NCI-H345 (cell line): Measurements from ENCODE around the gene ITSN1.
"Not testable (repeated sequence)": the region's sequence is repeated elsewhere in the genome, so short reads cannot be mapped to it uniquely, and the experiment has no call there.

ENCODE experiments used
- DNase-seq: peaks from one replicate; lab custom pipeline; 2025; lab: John Stamatoyannopoulos, UW

ITSN1 gene

DNA sequence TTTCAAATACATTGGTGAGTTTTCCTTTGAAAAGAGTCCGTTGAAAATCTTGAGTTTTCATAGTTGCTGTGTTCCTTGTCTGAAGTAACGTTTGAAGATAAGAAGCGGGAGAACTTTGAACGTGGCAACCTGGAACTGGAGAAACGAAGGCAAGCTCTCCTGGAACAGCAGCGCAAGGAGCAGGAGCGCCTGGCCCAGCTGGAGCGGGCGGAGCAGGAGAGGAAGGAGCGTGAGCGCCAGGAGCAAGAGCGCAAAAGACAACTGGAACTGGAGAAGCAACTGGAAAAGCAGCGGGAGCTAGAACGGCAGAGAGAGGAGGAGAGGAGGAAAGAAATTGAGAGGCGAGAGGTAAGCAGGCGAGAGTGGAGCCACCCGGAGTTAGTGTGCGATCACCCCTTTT is 129.7 kb downstream of the ITSN1 start:
- no peak for DNase-seq

DNA sequence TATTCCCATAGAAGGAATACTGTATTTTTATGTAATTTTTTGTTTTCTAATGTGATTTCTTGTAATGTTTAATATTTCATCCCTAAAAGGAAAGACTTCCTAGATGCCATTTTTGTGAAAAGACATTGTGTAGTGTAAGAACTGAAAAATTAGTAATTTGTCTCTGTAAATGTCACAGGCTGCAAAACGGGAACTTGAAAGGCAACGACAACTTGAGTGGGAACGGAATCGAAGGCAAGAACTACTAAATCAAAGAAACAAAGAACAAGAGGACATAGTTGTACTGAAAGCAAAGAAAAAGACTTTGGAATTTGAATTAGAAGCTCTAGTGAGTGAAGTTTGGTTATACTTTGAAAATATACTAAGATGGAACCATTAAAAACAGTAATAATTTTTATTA is 132.2 kb downstream of the ITSN1 start:
- DNase-seq: no peak

DNA sequence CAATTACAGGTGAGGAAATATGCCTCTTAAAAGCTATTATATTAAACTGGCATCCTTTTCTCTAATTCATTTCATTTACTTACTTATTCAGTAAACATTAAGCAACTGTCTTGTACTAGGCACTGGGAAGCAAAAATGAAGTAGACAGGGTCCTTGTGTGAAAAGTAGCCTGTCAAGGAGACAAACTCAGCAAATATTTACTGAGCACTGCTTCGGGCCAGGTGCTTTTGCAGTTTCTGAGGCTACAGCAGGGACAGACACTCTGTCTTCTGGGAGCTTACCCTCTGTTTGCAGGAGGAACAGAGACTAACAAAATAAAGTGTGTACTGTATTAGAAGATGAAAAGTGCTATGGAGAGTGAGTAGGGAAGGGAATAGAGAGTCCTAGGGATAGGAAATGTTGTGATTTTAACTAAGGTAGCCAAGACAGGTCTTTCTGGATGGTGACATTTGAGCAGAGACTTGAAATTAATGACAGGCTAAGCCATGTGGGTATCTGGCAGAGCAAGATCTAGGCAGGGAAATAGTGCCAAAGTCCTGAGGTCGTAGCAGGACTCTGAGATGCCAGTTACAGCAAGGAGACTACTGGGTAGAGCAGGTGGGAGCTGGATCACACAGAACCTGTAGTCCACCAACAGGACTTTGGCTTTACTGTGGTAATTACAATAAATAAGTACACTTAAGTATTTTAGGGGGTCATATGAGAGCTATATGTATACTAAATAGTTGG is 133.0 kb downstream of the ITSN1 start:
- no peak for DNase-seq

DNA sequence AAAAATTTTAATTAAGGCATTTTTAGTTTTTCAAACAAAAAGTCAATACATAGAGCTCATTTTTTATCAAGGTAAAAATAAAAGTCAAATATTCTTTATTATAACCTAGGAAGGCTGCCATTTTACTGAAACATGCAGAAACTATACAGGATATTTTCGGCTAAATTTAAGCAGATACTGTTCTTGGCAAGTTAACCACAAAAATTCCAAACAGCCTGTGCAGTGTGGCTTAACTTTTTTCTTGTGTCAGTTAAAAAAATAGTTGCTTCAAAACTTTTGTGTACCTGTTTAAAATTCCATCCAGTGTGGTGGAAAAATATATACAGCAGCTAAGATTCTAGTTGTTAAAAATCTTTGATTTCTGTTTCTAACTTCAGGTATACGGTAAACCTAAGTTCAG is 138.3 kb downstream of the ITSN1 start:
- DNase-seq: no peak

DNA sequence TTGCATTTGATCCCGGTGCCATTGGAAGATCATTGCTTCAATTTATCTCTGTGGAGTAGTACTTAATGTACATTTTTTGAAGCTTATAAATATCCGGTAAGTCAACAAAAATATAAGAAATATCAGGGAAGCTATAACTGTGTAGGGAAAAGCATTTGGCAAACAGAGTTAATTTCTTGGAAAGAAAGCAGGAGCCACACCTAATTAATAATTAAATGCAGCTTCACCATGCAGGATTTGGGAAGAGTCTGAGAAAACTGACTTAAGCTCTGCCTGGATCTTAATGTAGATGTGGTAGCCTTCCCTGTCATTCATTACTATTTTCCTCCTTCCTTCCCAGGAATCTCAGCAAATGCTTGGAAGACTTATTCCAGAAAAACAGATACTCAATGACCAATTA is 138.8 kb downstream of the ITSN1 start:
- DNase-seq: no peak

DNA sequence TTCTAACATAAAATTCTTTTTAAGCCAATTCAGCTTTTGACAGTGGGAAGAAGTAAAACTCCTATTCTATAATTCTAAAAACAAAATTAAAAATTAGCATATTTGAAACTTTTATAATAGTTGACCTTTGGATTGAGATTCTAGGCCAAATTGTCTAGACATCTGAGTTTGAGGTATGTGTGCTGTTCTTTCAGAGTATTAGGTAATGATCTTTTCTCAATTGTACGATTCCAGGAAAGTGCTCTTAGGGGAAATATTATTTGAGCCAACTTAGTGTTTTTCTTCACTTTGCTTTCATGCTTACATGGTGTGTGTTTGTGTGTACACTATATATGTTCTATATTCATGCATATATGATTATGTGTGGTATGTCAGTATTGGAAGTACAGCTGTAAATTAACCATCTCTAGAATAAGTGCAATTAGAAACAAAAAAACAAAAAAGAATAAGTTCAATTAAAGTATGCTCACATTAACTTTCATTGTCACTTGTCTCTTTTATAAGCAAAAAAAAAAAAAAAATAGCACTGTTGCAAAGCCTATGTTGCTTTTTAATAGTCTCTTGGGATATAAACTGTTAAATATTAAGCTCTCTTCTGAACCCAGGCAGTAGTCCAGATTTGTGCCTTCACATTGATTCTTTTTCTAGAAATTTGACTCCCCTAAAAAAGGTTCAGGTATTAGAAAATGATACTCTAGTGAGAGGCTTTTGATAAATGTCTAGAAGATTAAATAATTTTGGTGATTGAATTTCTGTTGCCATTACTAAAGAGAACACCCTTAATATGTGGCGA is 141.1 kb downstream of the ITSN1 start:
- DNase-seq: no peak

DNA sequence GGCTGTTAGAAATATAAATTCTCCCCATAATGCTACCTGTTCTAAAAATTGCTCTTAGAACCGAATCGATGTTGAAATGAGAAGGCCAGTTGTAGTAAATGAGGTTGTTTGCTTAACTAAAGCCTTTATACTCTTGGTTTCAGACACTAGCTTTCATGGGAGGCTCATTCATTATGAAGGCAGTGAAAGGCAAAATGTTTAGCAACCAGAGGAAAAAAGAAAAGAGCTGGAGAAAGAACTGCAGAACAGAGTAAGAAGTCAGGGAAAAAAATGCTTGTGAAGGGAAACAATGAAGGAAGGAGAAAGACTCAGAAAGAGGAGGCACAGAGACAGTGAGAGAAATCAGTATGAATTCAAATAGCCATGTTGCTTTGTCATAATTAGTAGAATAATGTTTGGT is 145.1 kb downstream of the ITSN1 start:
- no peak for DNase-seq

DNA sequence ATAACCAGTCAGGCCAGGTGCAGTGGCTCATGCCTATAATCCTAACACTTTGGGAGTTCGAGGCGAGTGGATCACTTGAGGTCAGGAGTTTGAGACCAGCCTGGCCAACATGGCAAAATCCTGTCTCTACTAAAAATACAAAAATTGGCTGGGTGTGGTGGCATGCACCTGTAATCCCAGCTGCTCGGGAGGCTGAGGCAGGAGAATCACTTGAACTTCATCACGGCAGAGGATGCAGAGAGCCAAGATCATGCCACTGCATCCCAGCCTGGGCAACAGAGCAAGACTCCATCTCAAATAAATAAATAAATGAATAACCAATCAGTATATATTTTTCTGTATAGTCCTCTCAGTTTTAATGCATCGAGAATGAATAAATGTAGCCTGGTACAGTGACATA is 146.1 kb downstream of the ITSN1 start:
- DNase-seq: not testable (repeated sequence)

DNA sequence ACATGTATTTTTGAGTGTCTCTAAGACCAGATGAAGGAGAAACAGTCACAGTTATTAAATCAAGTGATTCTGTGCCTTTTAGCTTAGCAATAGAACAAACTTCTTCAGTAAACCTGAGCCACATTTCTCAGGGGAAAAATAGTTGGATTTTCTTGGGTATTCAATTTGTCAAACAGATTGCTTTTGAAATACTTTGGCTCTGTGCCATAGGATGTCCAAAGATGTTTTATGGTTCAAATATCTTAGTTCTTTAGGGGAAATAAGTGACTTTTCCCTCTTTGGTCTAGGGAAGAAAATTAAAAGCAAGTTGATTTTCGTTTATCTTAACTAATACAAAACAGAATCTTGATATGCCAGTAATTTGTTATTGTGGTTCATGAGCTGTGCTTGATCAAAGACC is 147.4 kb downstream of the ITSN1 start:
- no peak for DNase-seq

DNA sequence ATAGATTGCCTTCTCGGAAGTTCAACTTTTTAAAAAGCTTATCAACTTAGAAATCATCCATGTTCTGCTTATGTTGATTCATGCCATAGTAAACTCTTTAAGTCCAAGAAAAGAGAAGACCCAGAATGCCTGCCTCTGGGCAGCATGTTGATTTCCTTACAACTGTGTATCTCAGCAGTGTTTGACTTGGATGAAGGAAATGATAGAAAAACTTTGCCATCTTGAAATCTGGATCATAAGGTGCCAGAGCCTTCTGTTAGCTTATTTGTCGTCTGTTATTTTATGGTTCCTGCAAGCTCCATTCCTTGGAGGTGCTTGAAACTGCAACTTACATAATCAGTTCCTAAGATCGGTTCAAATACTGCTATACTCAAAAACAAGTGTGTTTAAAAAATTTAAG is 148.8 kb downstream of the ITSN1 start:
- no peak for DNase-seq

DNA sequence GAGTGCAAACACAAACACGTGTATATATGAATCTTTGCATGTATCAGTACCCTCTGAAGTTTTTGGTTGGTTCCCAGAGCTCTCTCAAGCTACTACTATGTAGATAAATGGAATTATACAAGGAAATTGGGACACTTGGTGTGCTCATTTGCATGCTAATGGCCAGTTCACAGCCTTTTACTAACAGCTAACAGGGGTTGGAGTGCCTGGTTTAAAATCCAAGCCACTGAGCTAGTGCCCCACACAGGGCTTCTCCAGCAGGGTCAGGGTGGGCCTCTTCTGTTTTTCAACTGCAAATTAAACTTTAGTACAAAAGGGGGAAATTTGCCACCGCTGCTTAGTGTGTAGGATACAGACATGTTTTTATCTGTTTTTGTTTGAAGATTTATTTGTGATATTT is 152.3 kb downstream of the ITSN1 start:
- DNase-seq: no peak

DNA sequence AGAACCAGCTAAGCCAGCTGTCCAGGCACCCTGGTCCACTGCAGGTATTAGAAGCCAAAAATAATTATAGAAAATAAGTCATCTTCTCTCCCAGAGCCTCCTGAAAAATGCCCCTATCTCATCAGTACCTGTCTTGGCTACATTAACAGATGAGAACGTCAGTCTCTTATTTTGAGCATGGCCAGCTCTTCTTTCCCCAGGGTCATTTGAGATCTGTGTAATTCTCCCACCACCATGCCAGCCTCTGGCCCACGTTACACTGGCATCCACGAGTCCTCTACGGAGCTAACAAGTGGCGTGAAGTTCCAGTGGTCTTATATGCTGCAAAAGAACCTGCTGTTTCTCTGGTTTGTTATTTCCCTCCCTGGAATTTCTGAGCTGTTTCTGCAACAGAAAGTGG is 155.3 kb downstream of the ITSN1 start:
- no peak for DNase-seq

DNA sequence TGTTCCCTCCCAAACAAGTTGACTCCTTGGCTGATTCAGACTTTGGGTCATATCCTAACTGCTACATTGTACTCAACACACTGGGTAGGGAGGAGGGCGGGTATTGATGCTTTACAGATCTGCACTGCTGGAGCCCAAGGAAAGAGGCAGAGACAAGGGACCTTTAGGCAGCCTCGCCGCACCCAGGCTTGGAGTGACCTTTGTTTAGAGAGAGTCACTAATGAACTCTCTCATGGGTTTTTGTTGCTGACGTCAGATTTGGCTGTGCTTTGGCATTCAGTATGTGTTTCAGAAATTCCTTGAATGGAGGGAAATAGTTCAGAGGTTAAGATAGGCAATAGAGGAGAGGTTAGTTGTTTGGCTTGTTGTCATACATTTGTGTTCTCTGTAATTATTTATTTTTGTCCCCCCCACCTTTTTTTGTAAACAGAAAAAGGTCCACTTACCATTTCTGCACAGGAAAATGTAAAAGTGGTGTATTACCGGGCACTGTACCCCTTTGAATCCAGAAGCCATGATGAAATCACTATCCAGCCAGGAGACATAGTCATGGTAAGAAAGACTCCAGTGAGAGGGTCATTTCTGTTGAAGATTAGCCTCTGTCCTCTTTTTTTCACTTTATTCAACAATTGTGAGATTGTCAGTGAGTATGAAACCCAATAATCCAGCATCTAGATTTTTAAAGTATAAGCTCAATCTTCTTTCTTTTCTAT is 157.2 kb downstream of the ITSN1 start:
- no peak for DNase-seq

DNA sequence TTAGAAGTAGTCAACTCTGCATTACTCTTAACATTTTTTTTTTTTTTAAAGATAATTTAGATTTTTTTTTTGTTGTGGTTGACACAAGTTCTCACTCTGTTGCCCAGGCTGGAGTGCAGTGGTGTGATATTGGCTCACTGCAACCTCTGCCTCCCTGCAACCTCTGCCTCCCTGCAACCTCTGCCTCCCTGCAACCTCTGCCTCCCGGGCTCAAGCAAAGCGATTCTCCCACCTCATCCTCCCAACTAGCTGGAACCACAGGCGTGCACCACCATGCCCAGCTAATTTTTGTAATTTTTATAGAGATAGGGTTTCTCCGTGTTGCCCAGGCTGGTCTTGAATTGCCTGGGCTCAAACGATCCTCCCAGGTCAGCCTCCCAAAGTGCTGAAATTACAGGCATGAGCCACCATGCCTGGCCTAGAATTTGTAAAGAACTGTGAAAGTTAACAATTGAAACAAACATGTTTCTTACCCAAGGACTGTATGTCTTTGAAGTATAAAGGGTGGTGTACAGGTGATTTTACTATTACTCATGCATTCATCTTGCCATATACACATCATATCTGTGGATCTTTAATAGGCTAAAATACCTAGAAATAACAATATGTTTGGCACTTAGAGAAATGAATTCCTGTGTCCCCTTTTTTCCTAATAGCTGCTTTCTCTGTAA is 158.6 kb downstream of the ITSN1 start:
- no peak for DNase-seq

DNA sequence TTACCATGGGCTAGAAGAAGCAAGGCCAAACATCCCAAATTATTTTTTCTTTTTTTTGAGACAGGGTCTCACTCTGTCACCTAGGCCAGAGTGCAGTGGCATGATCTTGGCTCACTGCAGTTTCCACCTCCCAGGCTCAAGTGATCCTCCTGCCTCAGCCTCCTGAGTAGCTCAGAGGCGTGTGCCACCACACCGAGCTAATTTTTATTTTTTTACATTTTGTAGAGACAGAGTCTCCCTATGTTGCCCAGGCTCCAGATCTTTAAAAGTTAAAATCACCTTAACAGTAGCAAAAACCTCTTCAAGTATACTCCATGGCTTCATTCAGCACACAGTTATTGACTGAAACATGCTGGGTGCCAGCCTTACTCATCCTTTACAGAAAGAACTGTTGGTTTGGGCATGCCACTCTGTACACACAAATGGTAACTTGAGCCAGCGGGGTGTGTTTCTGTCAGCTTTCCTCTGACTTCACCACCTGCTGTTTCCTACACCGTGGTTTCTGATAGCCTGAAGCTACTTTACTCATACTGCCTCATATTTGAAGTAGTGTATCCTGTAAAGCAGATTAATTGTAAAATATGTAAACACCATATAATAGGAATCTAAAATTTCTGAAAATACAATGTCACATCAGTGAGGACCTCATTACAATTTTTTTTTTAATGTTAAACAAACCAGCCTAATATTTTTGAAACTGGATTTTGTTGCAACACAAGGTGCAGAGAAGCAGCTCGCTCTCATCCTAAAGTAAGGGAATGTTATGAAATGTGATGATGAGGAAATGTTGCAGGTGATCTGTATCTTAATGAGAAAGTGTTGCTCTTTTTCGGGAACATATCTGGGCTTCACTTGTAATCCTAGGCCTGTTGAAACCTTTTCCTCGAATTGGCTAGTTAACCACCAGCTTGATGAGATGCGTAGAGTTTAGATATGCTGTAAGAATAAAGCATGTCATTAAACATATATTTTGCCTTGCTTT is 159.4 kb downstream of the ITSN1 start:
- peak; percentile 98 for DNase-seq

DNA sequence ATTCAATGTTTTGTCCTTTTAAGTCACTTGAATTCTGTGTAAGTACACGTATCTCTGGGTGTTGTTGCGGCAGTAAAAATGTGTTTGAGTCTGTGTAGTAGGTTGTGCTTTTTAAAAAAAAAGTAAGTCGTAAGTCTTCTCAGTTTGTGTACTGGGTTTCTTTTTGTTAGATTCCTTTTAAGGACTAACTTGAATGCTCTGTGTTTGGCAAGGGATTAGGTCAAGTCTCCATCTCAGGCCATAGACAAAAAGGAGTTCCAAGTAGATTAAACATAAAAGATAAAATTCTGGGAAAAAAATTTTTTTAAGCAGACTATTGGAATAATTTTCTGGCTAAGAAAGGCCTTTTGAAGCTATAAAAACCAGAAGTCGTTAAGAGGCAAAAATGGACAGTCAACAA is 160.2 kb downstream of the ITSN1 start:
- no peak for DNase-seq

DNA sequence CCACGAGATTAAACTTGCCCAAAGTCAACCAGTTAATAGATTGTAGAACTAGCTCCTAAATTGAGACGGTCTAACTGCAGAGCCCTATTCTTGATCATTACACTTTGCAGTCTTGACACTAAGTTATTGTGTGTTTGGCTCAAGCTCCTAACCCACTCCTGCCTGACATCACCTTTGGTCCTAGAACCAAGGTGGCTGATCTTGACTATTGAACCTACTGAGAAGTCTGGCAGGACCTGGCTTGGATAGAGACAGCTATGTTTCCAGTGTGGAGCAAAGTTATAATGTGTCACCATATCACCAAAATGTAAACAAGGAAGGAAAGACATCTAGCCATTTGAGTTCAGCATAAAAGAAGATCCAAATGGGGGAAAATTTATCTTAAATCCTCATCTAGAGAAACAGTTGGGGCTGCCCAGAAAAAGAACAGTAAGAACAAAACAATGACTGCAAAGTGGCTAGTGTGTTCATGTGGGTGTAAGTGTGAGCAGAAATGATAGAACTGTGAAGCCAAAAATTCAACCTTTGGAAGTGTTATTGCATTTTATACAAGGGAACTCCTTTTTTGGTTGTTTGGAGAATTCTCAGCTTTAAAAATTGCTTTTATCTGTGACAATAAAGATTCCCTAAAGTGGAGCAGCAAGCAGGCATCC is 166.5 kb downstream of the ITSN1 start:
- no peak for DNase-seq

DNA sequence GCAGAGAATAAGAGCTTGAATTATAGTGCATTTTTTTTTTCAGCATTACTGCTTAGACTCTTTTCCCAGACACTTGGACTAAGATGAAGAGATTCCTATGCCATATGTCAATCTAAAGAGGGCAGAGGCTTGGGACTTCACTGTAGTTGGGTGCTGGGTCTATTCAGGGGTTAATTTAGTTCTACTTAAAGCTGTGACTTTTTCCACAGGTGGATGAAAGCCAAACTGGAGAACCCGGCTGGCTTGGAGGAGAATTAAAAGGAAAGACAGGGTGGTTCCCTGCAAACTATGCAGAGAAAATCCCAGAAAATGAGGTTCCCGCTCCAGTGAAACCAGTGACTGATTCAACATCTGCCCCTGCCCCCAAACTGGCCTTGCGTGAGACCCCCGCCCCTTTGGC is 168.5 kb downstream of the ITSN1 start:
- DNase-seq: no peak

DNA sequence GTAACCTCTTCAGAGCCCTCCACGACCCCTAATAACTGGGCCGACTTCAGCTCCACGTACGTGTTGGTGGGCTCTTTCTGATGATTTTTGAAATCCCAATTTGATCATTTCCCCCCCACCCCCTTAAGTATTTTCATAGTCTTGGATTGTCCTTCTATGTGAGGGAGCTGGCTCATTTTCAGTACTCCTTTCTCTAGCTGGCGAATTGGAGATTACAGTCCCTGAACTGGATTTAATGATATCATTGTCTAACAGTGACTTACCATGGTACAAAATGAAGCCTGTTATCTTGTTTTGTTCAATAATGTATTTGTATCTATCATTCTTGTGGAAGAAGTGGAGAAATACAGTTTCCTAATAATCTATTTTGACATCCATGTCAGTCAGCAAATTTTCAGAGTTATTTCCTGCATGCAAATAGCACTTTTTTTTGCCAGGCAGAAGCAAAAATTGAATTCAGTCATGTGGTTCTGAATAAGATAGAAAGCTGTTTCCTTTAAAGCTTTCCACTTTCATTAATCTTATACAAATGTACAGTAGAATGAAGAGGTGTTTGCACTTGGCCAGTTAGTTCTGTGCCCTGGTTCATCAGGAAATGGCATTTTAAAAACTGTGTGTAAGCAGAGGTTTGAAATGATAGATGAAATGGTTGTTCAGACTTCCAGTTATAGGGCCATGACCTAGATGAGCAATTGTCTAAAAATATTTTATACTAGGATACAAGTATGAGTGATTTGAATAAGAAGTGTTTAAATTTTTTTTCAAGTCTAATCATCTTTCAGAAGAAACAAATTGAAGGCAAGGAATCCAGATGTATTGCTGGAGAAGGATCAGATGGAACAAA is 169.1 kb downstream of the ITSN1 start:
- no peak for DNase-seq

DNA sequence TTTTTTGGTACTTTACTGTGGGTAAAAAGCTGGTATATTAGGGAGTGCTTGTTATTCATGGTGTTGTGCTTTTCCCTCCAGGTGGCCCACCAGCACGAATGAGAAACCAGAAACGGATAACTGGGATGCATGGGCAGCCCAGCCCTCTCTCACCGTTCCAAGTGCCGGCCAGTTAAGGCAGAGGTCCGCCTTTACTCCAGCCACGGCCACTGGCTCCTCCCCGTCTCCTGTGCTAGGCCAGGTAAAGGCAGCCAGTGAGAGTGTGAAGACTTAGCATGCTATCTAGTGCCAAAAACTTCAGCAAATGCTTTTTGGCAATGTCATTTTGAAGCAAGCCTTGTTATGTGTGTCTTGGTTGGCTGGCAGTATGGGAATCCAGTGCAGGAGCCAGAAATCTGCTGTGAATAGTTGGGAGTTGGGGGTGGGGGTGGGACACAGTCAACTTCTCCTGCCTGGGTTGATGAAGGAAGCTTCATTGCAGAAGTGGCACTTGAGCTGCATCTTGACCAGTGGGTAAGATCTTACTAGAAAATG is 171.6 kb downstream of the ITSN1 start:
- DNase-seq: no peak
